Peyer's patch (tissue), 4 donors: ENCODE measurements around the gene ANAPC16.

Experiments
- POLR2A ChIP-seq, 2 donors: fragments of 450-650 bp; IDR thresholded peaks; one replicate each; pipeline ENCODE4 v1.5.1; 2017; ENCODE audit warnings: antibody characterized with exemption in 2 of 2, mild to moderate bottlenecking in 2 of 2, moderate library complexity in 2 of 2
- TF ChIP-seq, protein P1 (sequence below), 6 experiments: fragments of 450-650 bp in 4 of 6; fragments of 200-600 bp in 2 of 6; sonication (generic) in 1 of 6; IDR thresholded peaks; one replicate each; pipeline ENCODE4 v1.5.1; 2017 to 2019; ENCODE audit warnings: antibody characterized with exemption in 6 of 6, mild to moderate bottlenecking in 3 of 6, moderate library complexity in 1 of 6

DNA sequence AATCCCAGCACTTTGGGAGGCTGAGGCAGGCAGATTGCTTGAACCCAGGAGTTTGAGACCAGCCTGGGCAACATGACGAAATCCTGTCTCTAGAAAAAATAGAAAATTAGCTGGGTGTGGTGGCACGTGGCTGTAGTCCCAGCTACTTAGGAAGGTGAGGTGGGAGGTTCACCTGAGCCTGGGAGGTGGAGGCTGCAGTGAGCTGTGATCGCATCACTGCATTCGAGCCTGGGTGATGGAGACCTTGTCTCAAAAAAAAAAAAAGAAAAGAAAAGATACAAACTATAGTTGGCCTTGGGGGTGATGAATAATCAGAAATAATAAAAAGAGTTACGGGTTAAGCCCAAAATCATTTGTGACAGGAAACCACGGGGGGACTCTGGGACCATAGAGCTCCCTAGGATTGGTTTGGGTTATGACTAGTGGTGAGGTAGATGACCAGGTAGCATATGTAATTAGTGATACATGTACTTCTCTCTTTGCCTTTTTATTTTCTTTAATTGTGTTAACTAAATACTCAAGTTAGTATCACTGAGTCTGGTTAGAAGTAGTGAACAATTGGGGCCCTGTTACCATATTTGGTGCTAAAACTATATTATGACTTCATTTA, 10.7 kb downstream of the ANAPC16 start:
- TF ChIP-seq, protein P1, sequence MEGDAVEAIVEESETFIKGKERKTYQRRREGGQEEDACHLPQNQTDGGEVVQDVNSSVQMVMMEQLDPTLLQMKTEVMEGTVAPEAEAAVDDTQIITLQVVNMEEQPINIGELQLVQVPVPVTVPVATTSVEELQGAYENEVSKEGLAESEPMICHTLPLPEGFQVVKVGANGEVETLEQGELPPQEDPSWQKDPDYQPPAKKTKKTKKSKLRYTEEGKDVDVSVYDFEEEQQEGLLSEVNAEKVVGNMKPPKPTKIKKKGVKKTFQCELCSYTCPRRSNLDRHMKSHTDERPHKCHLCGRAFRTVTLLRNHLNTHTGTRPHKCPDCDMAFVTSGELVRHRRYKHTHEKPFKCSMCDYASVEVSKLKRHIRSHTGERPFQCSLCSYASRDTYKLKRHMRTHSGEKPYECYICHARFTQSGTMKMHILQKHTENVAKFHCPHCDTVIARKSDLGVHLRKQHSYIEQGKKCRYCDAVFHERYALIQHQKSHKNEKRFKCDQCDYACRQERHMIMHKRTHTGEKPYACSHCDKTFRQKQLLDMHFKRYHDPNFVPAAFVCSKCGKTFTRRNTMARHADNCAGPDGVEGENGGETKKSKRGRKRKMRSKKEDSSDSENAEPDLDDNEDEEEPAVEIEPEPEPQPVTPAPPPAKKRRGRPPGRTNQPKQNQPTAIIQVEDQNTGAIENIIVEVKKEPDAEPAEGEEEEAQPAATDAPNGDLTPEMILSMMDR (IDR thresholded peaks at IDR 0.05), result no peak
- TF ChIP-seq POLR2A (IDR thresholded peaks at IDR 0.05), result no peak
